Memory B cell (primary cell): ENCODE results near the gene FAM53A.

Experiments used
- ATAC-seq: fragments of 150-1000 bp; cut with Tn5 transposase; 2 replicates; pipeline ENCODE4 v1.10.0; 2021; ENCODE audit warnings: low read depth, mild to moderate bottlenecking, moderate library complexity
- DNase-seq, 2 donors: peaks; one replicate each; pipeline ENCODE4 v3.0.0; 2022; ENCODE audit warnings: low spot score in 2 of 2
- H3K27ac Mint-ChIP-seq: one replicate; pipeline ENCODE4 v1.8.0; 2022; ENCODE audit warnings: mild to moderate bottlenecking, moderate library complexity, mixed read lengths
- H3K27me3 Mint-ChIP-seq: one replicate; pipeline ENCODE4 v1.8.0; 2022; ENCODE audit warnings: mixed read lengths
- H3K36me3 Mint-ChIP-seq: one replicate; pipeline ENCODE4 v1.8.0; 2022; ENCODE audit warnings: mild to moderate bottlenecking, mixed read lengths
- H3K4me1 Mint-ChIP-seq: one replicate; pipeline ENCODE4 v1.8.0; 2022; ENCODE audit warnings: mixed read lengths
- H3K4me3 Mint-ChIP-seq: one replicate; pipeline ENCODE4 v1.8.0; 2022; ENCODE audit warnings: mild to moderate bottlenecking, moderate library complexity, mixed read lengths
- H3K9me3 Mint-ChIP-seq: one replicate; pipeline ENCODE4 v1.8.0; 2022; ENCODE audit warnings: mixed read lengths

FAM53A gene

DNA sequence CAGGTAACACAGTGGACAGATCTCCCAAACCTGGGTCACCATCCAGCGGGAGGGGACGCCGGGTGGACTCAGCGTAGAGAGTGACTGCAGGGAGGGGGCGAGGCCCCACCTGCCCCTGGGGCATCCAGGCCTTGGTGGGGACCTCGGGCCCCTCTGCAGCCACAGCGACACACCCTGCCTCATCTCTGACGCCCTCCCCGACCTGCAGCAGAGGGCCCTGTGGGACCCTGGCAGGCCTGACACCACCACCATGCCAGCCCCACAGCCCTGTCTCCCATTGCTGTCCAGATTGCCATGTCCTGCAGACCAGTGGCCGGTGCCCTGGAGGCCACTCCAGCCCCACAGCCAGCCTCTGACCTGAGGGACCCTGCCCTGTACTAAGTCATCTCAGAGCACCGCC, 45.2 kb downstream of the FAM53A start:
- H3K4me3 Mint-ChIP-seq = no peak overlapping the region
- no peak for ATAC-seq
- no peak overlapping the region for H3K27ac Mint-ChIP-seq
- DNase-seq = no peak
- H3K9me3 Mint-ChIP-seq = no peaks in the 10 kb centered on the region
- H3K36me3 Mint-ChIP-seq = no peaks in the 10 kb centered on the region
- H3K4me1 Mint-ChIP-seq = no peaks in the 10 kb centered on the region
- no peaks in the 10 kb centered on the region for H3K27me3 Mint-ChIP-seq

DNA sequence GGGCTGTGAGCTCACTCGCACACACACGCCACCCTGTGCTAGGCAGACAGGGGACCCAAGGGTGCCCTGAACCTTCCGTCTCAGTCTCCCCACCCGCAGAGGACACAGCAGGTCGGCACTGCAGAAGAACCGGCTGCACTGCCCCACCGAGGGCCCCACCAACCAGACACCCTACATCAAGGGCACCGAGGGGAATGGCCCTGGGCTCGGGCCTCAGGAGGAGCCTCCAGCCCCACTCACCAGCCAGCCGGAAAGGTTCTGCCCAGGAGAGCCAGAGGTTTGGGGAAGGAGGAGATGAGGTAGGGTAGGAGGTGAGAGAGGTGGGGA, 45.9 kb downstream of the FAM53A start:
- H3K36me3 Mint-ChIP-seq = no peaks in the 10 kb centered on the region
- ATAC-seq (no peak), DNase-seq (no peak)
- H3K9me3 Mint-ChIP-seq = no peaks in the 10 kb centered on the region
- H3K4me1 Mint-ChIP-seq = no peaks in the 10 kb centered on the region
- no peak overlapping the region for H3K4me3 Mint-ChIP-seq
- H3K27me3 Mint-ChIP-seq = peaks cover 2% of the 10 kb centered on the region
- H3K27ac Mint-ChIP-seq = no peak overlapping the region

DNA sequence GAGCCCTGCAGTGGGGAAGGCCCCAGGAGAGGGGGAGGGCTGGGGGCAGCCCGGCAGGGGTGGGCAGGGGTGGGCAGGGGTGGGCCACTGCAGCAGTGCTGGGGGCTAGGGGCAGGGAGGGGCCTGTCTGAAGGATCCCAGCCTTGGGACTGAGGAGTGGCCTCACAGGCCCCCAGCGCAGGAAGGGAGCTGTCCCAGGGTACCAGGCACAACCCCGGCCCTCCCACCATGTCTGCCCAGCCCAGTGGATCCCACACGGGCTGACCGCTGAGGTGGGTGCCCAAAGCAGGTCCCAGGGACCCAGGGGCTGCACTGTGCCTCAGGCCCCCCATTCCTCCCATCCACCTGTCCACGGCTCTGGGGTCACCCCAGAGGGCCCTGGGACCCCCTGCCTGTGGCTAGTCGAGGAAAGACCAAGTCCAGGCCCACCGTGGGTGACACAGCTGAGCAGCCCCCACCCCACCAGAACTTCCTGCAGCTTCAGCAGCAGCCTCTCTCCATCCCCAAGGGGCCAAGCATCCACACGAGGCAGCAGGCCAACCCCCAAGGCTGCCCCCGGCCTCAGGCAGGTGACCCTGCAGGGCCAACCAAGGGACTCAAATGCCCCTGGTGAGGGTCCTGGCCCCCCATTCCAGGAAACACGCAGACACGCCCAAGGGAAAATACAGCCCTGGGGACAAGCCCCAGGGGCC, 46.4 kb downstream of the FAM53A start:
- H3K27me3 Mint-ChIP-seq = peaks cover 5% of the 10 kb centered on the region
- DNase-seq = no peak
- H3K27ac Mint-ChIP-seq = no peak overlapping the region
- no peak overlapping the region for H3K4me3 Mint-ChIP-seq
- H3K9me3 Mint-ChIP-seq = no peaks in the 10 kb centered on the region
- H3K4me1 Mint-ChIP-seq = no peaks in the 10 kb centered on the region
- no peaks in the 10 kb centered on the region for H3K36me3 Mint-ChIP-seq
- ATAC-seq = no peak

DNA sequence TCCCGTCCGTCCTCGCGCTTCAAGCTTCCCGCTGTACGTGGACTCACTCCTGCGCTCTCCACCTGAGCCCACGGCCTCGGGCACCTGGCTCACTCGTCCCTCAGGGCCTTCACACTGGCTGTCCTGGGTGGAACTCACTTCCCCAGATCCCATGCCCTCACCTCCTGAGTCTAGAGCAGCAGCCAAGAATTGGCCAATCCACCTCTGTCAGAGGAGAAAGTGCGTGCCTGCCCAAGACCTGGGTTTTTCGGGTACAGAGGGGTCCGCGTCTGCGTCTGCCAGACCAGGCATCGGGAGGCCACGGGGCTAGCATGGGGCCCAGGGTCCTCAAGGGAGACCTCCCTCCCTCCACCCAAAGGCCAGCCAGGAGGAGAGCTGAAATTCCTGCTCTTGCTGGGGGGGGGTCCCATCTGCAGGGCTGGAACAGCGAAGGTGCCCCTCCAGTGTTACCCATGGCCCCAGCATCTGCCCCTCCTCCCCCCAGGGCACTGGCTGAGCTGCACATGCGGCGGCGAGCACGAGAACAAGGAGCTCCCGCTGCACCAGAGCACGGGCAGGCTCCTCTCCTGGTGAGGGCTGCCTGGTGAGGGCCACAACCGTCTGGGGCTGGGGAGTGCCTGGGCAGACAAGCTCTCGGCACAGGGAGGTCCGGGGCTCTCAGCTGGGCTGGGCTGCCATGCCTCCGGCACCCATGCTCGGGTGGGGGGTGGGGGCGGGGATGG, 47.5 kb downstream of the FAM53A start:
- no peaks in the 10 kb centered on the region for H3K36me3 Mint-ChIP-seq
- H3K27ac Mint-ChIP-seq = no peak overlapping the region
- peaks cover 6% of the 10 kb centered on the region for H3K27me3 Mint-ChIP-seq
- DNase-seq (no peak), ATAC-seq (no peak)
- H3K4me1 Mint-ChIP-seq = no peaks in the 10 kb centered on the region
- H3K4me3 Mint-ChIP-seq = no peak overlapping the region
- no peaks in the 10 kb centered on the region for H3K9me3 Mint-ChIP-seq

DNA sequence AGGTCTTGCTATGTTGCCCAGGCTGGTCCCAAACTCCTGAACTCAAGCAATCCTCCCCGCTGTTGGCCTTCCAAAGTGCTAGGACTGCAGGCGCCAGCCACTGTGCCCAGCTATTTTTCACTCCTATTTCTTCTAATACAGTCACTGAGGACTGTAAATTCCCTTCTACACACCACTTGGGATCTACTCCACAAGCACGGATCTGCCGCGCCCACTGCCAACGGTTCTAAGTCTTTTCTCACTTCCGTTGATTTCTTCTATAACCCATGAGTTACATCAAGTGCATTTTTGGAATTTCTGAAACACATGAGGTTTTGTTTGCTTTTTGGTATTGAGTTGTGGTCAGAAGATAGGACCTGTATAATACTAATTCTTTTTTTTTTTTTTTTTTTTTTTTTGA, 48.6 kb downstream of the FAM53A start:
- Mint-ChIP-seq H3K27me3 (peaks cover 8% of the 10 kb centered on the region), H3K4me1 (no peaks in the 10 kb centered on the region), H3K36me3 (no peaks in the 10 kb centered on the region), H3K27ac (no peak overlapping the region), H3K9me3 (no peaks in the 10 kb centered on the region), H3K4me3 (no peak overlapping the region)
- DNase-seq (no peak), ATAC-seq (no peak)

DNA sequence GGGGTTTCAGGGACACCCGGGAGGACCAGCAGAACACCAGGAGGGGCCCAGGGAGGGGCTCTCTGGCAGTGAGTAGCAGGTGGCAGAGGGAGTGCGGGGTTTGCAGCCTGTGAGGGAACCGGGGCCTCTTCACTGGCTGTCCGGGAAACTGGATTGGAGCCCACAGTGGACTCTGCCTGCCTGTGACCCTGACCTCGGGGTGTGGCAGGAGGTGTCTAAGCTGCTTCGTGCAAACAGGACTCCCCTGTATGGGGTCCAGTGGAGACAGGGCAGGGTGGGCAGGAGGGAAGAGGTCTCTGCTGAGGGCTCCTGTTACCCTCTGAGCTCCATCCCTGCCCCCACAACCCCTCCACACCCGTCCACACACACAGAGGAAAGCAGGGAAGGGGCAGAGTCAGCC, 50.1 kb downstream of the FAM53A start:
- peaks cover 8% of the 10 kb centered on the region for H3K27me3 Mint-ChIP-seq
- H3K4me3 Mint-ChIP-seq = no peak overlapping the region
- no peaks in the 10 kb centered on the region for H3K9me3 Mint-ChIP-seq
- no peak for ATAC-seq
- H3K4me1 Mint-ChIP-seq = no peaks in the 10 kb centered on the region
- H3K36me3 Mint-ChIP-seq = no peaks in the 10 kb centered on the region
- no peak for DNase-seq
- H3K27ac Mint-ChIP-seq = no peak overlapping the region

DNA sequence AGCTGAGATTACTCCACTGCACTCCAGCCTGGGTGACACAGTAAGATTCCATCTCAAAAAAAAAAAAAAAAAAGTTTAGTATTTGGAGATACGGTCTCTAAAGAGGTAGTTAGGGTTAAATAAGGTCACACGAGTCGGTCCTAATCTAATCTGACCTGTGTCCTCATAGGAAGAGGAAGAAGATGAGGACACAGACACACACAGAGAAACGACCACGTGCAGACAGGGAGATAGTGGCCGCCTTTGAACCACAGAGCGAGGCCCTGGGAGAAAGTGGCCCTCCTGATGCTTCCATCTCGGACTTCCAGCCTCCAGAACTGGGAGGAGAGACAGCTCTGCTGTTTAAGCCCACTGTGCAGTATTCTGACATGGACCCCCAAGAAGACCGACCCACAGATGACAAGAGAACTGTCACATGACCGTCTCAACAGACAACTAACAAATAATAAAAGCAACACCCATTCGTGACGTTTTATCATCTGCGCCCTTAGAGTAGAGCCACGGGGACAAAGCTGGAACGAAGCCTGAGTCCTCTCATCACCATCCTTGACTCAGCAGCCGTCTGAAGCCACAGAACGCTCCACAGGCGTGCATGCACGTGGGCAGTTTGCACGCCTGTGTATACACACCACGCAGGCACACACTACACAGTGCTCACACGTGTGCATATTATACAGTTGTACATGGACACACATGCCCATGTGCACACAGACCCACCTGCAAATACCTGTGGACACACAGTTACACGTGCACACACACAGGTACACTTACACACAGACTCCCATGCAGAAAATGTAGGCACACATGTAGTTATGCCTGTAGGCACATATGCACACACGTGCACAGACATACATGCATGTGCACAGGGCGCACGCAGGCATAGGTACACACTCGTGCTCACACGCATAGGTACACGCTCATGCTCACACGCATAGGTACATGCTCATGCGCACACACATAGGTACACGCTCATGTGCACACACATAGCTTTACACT, 51.7 kb downstream of the FAM53A start:
- no peak overlapping the region for H3K4me3 Mint-ChIP-seq
- no peak for ATAC-seq
- H3K36me3 Mint-ChIP-seq = no peaks in the 10 kb centered on the region
- no peaks in the 10 kb centered on the region for H3K9me3 Mint-ChIP-seq
- no peak overlapping the region for H3K27ac Mint-ChIP-seq
- no peaks in the 10 kb centered on the region for H3K4me1 Mint-ChIP-seq
- DNase-seq = no peak
- peaks cover 8% of the 10 kb centered on the region for H3K27me3 Mint-ChIP-seq

DNA sequence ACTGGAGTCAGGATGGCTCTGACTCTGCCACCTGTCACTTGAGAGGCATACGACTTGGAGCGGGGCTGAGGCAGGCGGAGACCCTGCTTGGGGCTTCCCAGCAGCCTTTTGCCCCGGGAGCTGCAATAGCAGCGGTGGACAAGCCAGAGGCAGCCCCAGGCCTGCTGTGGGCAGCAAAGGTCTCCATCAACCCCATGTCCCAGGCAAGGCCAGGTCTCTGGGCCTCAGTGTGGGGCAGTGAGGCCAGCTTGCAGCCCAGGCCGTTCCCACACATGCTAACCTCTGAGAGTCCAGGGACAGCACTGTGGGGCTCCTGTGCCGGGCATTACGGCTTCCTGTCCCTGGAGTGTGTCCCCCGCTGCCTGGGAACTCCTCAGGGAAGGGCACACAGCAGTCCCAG, 53.0 kb downstream of the FAM53A start:
- Mint-ChIP-seq H3K27me3 (peaks cover 8% of the 10 kb centered on the region), H3K36me3 (no peaks in the 10 kb centered on the region), H3K27ac (no peak overlapping the region), H3K9me3 (no peaks in the 10 kb centered on the region), H3K4me1 (no peaks in the 10 kb centered on the region), H3K4me3 (no peak overlapping the region)
- ATAC-seq (no peak), DNase-seq (no peak)

DNA sequence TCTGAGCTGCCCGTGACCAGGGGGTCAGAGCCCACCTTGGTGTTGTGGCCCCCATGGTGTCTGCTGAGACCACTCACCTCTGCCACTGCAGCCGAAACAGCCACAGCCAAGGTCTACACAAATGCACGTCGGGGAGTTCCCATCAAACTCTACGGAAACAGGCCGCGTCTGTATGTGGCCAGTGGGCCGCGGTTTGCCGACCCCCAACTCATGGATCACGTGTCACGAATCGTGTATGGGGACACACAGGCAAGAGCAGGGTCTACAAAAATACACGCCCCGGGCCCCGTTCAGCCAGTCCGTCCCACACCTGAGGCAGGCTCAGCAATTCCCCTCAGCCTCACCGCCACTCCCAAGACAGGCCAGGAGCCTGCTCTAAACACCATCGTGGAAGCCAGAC, 53.8 kb downstream of the FAM53A start:
- Mint-ChIP-seq H3K4me3 (no peak overlapping the region), H3K4me1 (no peaks in the 10 kb centered on the region), H3K36me3 (no peaks in the 10 kb centered on the region), H3K27me3 (peaks cover 8% of the 10 kb centered on the region), H3K9me3 (no peaks in the 10 kb centered on the region), H3K27ac (no peak overlapping the region)
- no peak for DNase-seq
- ATAC-seq = no peak

DNA sequence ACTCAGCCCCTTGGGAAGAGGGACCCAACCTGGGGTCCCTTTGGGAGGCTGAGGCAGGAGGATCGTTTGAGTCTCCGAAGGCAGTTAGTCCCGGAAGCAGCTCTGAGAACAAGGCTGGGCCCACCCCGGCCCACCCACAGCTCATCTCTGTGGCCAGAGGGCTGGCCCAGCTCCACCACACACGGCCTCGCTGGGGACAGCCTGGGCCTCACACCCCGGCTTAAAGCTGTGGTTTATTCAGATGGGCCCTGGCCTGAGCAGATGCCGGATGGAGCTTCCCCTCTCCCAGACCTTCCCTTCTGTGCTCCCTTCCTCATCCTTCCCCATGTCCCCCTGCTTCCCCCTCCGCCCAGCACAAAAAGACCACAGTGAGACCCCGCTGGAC, 54.4 kb downstream of the FAM53A start:
- H3K27ac Mint-ChIP-seq = no peak overlapping the region
- ATAC-seq = peak; percentile 14

DNA sequence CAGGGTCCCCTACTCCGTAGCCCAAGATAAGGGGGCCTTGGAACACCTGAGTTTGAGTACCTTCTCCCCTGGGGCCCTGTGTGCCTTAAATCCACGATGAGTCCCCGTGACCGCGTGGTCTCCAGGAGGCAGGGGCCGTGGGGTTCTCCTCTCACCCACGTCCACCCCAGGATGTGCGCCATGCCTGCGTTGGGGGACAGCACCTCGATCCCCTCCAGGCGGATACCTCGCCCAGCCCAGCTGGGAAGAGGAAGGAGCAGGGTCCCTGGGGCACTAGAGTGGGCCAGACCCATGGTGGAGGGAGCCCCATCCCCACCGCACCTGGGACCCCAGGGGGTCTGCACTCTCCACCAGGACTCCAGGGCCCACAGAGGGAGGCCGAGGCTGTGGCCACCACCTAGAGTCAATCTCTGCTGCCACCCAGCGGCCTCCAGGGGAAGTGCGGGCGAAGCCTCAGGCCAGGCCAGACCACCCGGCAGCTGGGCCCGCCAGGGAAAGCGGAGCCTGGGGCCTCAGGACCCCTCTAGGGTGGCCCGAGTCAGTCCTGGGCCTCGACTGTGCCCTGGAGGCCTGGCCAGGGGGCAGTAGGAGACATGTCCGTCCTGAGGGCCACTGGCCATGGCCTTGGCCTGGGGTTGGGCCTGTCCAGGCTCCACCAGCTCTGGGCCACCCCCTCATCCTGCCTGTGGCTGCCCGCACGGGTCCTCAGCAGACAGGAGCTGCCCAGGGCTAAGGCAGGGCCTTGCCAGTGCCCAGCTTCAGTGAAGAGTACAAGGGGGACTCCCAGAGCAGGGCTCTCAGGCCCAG, 55.0 kb downstream of the FAM53A start:
- Mint-ChIP-seq H3K9me3 (no peaks in the 10 kb centered on the region), H3K27me3 (peaks cover 8% of the 10 kb centered on the region), H3K4me1 (no peaks in the 10 kb centered on the region), H3K4me3 (no peak overlapping the region), H3K36me3 (no peaks in the 10 kb centered on the region), H3K27ac (no peak overlapping the region)
- DNase-seq = peak; percentile 70 to 89
- ATAC-seq = peak; percentile 75

More for the DNA sequence above, 54.4 kb downstream of the FAM53A start:
- DNase-seq = no peak
- H3K9me3 Mint-ChIP-seq = no peaks in the 10 kb centered on the region
- no peaks in the 10 kb centered on the region for H3K36me3 Mint-ChIP-seq
- H3K4me3 Mint-ChIP-seq = no peak overlapping the region
- H3K4me1 Mint-ChIP-seq = no peaks in the 10 kb centered on the region
- H3K27me3 Mint-ChIP-seq = peaks cover 8% of the 10 kb centered on the region

DNA sequence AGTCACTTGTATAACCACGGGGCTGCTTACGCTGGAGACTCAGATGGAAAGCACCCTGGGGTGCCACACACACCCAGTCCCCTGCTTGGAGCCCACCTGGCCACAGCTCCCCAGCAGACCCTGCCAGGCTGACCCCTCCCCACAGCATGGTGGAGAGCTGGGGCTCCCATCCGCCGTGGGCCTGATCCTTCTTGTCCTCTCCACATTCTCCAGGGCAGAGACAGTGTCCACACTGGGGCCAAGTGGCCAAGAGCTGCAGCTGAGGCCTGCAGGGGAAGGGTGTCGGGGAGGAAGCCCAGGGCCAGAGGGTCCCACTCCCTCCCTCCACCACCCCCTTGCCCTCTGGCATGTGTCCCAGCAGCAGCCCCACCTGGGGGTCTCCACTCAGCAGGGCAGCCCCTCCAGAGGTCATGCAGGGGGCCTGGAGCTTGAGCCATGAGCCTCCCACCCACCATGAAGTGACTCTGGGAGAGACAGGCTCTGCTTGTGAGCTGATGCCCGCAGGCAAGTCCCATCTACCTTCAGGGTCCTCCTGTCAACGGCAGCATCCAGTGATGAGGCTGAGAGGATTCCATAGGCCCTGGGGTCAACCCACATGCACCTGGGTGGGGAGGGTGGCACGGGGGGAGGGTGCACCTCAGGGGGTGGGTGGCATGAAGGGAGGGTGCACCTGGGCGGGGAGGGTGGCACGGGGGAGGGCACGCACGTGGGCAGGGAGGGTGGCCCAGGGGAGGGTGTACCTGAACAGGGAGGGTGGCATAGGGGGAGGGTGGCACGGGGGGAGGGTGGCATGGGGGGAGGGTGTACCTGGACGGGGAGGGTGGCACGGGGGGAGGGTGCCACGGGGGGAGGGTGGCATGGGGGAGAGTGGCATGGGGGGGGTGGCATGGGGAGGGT, 56.4 kb downstream of the FAM53A start:
- ATAC-seq (no peak), DNase-seq (no peak)
- Mint-ChIP-seq H3K4me1 (no peaks in the 10 kb centered on the region), H3K36me3 (no peaks in the 10 kb centered on the region), H3K27me3 (peaks cover 2% of the 10 kb centered on the region), H3K9me3 (no peaks in the 10 kb centered on the region), H3K27ac (no peak overlapping the region), H3K4me3 (no peak overlapping the region)

DNA sequence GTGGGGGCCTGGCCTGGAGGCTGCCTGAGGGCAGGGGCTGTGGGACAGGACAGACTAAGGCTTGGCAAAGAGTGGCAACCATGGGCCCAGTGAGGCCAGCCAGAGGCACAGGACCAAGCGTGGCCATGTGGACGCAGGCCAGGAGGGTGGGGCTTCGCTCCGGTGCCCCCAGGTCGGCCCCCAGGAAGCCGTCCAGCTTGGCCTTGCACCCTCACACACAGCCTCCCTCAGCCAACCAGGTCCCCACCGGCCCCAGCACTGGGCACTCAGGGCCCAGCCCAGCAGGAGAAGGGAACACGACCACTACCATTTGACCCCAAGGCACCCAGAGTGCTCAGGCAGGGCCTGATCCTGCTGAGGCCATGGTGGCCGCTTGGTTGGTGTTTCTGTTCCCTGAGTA, 57.2 kb downstream of the FAM53A start:
- H3K27ac Mint-ChIP-seq = no peak overlapping the region
- H3K27me3 Mint-ChIP-seq = peaks cover 2% of the 10 kb centered on the region
- H3K4me1 Mint-ChIP-seq = no peaks in the 10 kb centered on the region
- DNase-seq (no peak), ATAC-seq (no peak)
- H3K9me3 Mint-ChIP-seq = no peaks in the 10 kb centered on the region
- no peak overlapping the region for H3K4me3 Mint-ChIP-seq
- H3K36me3 Mint-ChIP-seq = no peaks in the 10 kb centered on the region
